GM21515 (cell line): ENCODE data around the gene BEGAIN.

Experiments used
- ATAC-seq: cut with Tn5 transposase; IDR thresholded peaks from one replicate; pipeline ENCODE4 v1.9.1; 2021; ENCODE audit not compliant: unreplicated experiment

The BEGAIN gene

DNA sequence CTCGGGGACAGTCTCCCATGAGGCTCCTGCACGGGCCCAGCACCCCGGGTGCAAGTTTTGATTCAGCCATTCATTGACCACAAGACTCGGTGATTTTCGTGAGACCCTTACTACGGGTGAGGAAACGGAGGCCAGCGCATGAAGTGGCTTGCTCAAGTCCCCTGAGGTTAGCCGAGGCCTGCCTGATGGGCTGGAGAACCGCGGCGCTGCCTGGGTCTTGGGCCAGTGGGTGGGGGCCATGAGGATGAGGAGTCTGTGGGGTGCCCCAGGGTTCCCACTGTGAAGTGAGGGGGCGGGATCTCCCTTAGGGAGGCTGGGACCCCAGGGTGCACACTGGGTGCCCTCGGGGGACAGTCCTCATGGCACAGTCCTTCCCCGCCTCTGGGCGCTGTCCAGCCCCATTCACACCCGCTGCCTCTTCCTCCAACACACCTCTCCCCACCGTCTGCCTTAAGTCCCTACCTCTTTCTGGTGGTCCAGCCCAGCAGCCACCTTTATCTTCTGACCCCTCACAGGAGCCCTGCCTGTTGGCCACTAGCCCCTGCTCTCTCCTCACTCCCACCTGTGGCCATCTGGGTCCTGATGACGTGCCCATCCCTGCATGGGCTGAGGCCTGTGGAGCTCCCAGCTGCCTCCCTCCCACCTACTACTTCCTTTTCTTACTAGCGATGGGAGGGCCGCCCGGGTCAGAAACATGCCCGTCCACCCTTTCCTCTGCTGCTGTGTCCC is 16.3 kb downstream of the BEGAIN start:
- no peak for ATAC-seq

DNA sequence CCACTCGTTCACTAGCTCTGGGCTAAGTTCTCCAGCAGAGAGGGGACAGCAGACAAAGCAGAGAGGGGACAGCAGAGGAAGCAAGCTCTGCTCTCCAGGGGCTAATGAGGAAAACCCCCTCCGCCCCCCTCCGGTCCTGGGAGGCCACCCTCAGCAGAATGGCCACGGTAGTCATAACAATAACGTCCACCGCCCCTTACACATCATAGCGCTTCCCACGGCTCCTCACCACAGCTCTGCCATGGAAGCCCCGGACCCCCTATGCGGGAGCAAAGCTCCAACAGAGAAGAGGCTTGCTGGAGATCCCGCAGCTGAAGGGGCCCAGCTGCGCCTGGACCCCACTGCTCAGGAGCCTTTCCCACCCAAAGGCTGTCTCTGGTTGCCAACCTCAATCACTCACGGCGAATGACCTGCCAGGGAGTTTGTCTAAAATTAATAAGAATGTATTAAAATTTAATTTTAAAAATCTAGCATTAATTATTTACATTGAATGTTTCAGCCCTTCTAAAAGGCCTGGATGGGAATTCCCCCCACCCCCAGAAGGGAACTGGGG is 17.4 kb downstream of the BEGAIN start:
- ATAC-seq, result no peak

- no peak for ATAC-seq
Measured at GRCh38 chr14:100568998-100569733, 18.1 kb downstream of the BEGAIN start.

GRCh38 chr14:100568164-100568997 is 18.8 kb downstream of the BEGAIN start:
- no peak for ATAC-seq

- no peak for ATAC-seq
Measured at GRCh38 chr14:100567877-100568163, 19.4 kb downstream of the BEGAIN start.

GRCh38 chr14:100567009-100567876 is 20.0 kb downstream of the BEGAIN start:
- ATAC-seq, result no peak

DNA sequence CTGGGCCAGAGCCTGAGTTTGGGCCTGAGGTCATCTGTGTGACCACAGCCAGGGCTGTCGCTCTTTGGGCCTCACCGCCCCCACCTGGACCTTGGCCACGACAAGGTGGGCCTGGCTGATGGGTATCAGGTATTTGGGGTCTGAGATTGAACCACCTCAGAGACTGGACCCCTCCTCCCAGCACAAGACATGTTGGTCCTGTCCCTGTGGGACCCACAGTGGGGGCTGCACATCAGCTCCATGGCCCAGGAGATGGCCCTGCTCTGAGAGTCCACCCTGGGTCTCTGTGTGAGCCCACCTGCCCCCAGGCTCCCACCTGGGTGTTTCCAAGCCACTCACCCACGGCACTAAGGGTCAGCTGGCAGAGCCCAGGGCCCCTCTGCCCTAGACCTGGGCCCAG is 20.6 kb downstream of the BEGAIN start:
- ATAC-seq, result no peak

GRCh38 chr14:100566119-100566518 is 21.1 kb downstream of the BEGAIN start:
- ATAC-seq, result no peak

GRCh38 chr14:100565650-100566049 is 21.6 kb downstream of the BEGAIN start:
- ATAC-seq, result no peak

DNA sequence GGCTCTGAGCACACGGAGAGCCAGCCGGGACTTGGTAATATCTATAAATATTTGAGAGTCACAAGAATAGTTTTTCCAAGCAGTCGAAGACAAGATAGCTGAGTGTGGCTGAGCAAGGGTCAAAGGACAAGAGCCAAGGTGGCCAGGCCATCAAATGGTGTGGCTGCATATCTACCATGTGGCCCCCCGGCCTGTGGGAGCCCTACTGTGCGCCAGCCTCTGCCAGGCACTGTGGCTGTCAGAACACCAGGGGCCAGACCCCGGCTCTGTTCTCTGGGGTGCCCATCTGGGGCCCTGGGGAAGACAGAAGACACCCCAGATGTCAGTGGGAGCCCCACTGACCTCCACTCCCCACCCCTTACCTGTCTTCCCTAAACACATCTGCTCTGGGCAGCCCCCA is 22.7 kb downstream of the BEGAIN start:
- ATAC-seq, result no peak

DNA sequence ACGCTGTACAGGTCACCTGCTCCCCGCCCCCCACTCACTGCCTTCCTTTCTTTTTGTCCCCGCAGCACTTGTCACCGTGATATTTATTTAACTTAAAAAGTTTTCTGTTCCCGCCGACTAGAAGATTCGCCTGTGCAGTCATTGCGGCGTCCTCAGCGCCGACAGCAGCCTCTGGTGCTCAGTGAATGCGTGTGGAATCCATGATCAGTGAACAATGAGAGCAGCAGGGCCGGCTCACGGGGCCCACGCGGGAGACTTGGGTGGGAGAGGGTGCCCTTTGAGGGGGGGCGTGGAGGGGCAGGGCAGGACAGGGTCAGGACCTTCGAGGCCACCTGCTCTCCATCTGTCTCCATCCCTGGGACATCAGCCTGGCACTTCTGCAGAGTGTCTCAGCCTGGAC is 24.5 kb downstream of the BEGAIN start:
- no peak for ATAC-seq

DNA sequence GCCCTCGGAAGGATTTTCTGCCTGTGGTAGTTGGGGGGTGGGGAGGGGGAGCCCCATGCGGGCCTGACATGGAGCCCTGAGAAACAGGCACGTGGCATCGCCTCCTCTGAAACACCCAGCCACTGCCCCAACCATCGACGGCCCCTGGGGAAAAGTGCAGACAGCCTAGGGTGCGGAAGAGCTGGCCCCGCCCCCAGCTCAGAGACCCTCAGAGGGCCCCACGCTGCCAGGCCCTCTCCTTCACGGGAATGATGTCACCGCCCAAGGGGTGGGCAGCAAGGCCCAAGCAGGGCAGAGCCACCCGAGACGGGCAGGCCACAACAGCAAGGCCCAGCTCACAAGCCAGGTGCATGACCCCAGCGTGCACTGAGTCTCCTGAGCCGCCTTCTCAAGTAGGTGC is 26.2 kb downstream of the BEGAIN start:
- ATAC-seq, result no peak

DNA sequence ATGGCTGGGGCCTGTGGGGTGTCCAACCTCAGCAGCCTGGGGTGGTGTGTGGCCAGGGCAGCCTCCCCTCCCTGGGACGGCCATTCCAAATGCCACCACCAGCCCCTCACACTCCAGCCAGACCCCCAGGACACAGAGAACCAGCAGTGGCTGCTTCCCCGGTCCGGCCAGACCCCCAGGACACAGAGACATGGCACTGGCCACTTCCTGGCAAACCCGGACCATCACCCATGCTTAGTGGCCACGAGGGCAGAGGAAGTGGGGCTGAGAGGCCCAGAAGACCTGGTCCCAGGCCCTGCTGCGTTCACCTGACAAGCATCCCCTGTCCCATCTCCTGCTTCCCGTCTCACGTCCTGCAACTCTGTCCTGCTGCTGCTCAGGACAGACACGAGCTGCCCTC is 26.7 kb downstream of the BEGAIN start:
- ATAC-seq, result no peak

- no peak for ATAC-seq
Measured at GRCh38 chr14:100559455-100559854, 27.8 kb downstream of the BEGAIN start.

- no peak for ATAC-seq
Measured at GRCh38 chr14:100558966-100559365, 28.3 kb downstream of the BEGAIN start.

DNA sequence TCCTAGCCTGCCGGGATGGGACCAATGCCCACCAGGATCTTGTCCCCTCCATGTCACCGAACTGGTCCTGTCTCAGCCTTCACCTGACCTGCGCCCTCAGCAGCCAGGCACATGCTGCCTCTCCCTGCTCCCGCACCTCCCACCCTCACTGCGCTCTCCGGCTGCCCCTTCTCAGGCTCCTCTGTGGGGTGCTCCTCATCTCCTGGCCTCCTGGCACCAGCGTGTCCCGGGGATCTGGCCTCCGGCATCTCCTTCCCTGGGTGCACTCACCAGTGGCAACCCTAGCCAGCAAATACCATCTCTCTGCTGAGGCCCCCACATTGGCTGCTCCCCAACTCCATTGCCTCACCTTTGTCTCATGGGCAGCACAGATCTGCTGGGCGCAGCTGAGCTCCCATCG is 29.0 kb downstream of the BEGAIN start:
- ATAC-seq, result no peak

DNA sequence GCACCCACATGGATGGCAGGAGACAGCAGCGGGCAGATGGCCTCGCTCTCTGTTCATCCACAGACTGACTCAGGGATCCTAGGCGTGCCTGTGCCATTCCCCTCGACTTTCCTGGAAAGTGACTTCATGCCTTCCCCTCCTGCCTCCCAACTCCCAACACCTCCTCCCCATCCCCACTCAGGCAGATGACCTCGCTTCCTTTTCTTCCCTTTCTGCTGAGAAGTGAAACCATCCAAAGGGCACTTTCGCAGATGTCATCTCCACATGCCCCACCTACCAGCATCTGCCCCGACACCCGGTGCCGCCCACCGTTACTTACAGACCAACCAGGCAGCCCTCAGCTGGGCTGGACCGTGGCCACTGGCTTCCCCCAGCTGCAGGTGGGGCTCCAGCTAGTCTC is 29.6 kb downstream of the BEGAIN start:
- ATAC-seq, result no peak

GRCh38 chr14:100556936-100557505 is 30.2 kb downstream of the BEGAIN start:
- ATAC-seq, result no peak

DNA sequence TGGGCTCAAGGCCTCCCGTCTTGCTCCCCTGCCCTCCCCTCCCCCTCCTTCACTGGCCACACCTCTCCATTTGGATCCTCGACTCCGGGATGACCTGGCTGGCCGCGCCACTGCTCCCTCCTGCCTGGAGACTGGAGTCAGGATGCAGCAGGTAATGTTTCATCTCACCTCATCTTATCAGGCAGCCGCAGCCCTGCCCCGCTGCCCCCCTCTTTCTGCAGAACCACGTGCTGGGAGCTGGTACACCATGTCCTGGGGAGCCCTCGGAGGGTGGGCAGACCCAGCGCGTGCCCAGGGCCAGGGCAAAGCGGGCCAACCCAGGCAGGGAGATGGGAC is 31.1 kb downstream of the BEGAIN start:
- ATAC-seq, result no peak

DNA sequence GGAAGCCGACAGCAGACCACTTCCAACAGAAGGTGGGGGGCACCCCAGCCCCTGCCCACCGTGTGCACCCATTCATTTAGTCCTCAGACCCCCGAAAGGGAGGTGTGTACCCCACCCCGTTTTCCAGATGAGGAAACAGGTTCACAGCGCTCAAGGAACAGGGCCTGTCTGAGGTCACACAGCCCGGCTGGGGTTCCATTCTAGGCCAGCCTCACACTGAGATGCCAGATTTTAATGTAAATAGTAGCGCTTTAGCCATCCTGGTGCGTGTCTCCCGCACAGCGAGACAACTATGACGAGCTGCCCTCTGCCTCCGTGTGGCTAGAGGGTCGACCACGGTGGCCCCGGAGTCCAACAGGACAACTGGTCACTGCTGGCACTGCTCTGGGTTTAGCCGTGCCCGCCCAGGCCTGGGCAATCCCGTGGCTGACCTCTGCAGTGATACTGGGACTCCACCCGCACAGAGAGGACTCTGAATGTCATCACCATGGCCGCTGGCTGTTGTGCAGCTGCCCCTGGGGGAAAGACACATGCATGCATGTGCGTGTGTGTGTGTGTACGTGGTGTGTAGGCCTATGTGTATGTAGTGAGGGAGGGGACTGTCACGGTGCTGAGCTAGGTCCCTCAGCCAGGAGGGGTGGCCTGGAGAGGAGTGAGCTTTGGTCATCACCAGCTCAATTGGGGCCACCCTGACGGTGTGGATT is 31.6 kb downstream of the BEGAIN start:
- no peak for ATAC-seq
